GM12878 (cell line): ENCODE data around the gene PITPNM3. TPM values are rescaled to one million over a fixed set of nuclear protein-coding genes. Genes with fewer than 3 reads are reported as not detected.

ENCODE experiments used
- CEBPZ ChIP-seq: fragments of 150-350 bp; IDR thresholded peaks from 2 replicates; pipeline ENCODE4 v1.6.1; 2016; ENCODE audit warnings: low read depth, low read length
- CHD1 ChIP-seq: IDR thresholded peaks from 2 replicates; pipeline ENCODE4 v1.6.1; 2012; ENCODE audit warnings: low read depth, low read length, improper control_type of control experiment
- ESRRA ChIP-seq: IDR thresholded peaks from 2 replicates; pipeline ENCODE4 v1.6.1; 2012; ENCODE audit warnings: mild to moderate bottlenecking, low read length, improper control_type of control experiment
- EZH2 ChIP-seq: IDR thresholded peaks from 2 replicates; pipeline ENCODE4 v1.6.1; 2012; ENCODE audit warnings: low read depth, mild to moderate bottlenecking, control low read depth, inconsistent platforms, low read length, borderline replicate concordance; ENCODE audit not compliant: control insufficient read depth
- GATAD2B ChIP-seq: fragments of 450-650 bp; conservative IDR thresholded peaks from 2 replicates; pipeline ENCODE4 v1.6.1; 2017; ENCODE audit warnings: low read depth, mild to moderate bottlenecking, moderate library complexity
- MXI1 ChIP-seq: fragments of 150-350 bp; IDR thresholded peaks from 2 replicates; pipeline ENCODE4 v1.6.1; 2011; ENCODE audit warnings: low read depth, mild to moderate bottlenecking, inconsistent platforms, low read length, improper control_type of control experiment
- NBN ChIP-seq: fragments of 450-650 bp; IDR thresholded peaks from 2 replicates; pipeline ENCODE4 v1.6.1; 2016
- NFXL1 ChIP-seq: fragments of 450-650 bp; IDR thresholded peaks from 2 replicates; pipeline ENCODE4 v1.6.1; 2017; ENCODE audit warnings: antibody characterized with exemption, mild to moderate bottlenecking, borderline replicate concordance
- RCOR1 ChIP-seq: conservative IDR thresholded peaks from 2 replicates; pipeline ENCODE4 v1.6.1; 2012; ENCODE audit warnings: low read depth, low read length, improper control_type of control experiment
- SMARCA5 ChIP-seq: fragments of 450-650 bp; IDR thresholded peaks from 2 replicates; pipeline ENCODE4 v1.6.1; 2017; ENCODE audit warnings: mild to moderate bottlenecking
- SMC3 ChIP-seq: IDR thresholded peaks from 2 replicates; pipeline ENCODE4 v1.6.1; 2011; ENCODE audit warnings: low read length, improper control_type of control experiment, borderline replicate concordance
- SPI1 ChIP-seq: IDR thresholded peaks from 2 replicates; pipeline ENCODE4 v1.6.1; 2011; ENCODE audit warnings: low read depth, mild to moderate bottlenecking, low read length, moderate library complexity, borderline replicate concordance; ENCODE audit not compliant: insufficient read depth
- USF2 ChIP-seq: IDR thresholded peaks from 2 replicates; pipeline ENCODE4 v1.6.1; 2011; ENCODE audit warnings: low read depth, low read length, improper control_type of control experiment, borderline replicate concordance
- ZZZ3 ChIP-seq: IDR thresholded peaks from 2 replicates; pipeline ENCODE4 v1.6.1; 2011; ENCODE audit warnings: low read depth; ENCODE audit not compliant: control insufficient read depth, insufficient read length
- polyA plus RNA-seq, 11 experiments: library from polyadenylated mRNA; depleted of rRNA in 4 of 11; unstranded in 6 of 11; stranded (reverse) in 5 of 11; fragments of >200 nt; fragmentation: Nextera tagmentation in 4 of 11; fragmentation: Illumina TruSeq in 1 of 11; extraction: Ambion mirVana in 4 of 11; extraction: Trizol in 1 of 11; gene quantifications; 1 replicate in 1 of 11; 2 replicates in 10 of 11; pipeline versions ENCODE4 v1.2.1 to v1.2.3, GENCODE V29; 2011 to 2016; ENCODE audit warnings: inconsistent platforms in 2 of 11, missing spikeins in 2 of 11, low read depth in 1 of 11
- total RNA-seq, 4 experiments: library from RNA; depleted of rRNA in 3 of 4; stranded (reverse); fragments of >200 nt in 3 of 4; fragmentation: Illumina TruSeq in 1 of 4; extraction: Trizol in 1 of 4; gene quantifications; 2 replicates each; pipeline versions ENCODE4 v1.2.1 to v1.2.3, GENCODE V29; 2013 to 2021
- TF ChIP-seq, protein P1 (sequence below): fragments of 450-650 bp; IDR thresholded peaks from 2 replicates; pipeline ENCODE4 v1.6.1; 2018; ENCODE audit warnings: mild to moderate bottlenecking, low read depth, moderate library complexity; ENCODE audit not compliant: partially characterized antibody
- TF ChIP-seq, protein P2 (sequence below): IDR thresholded peaks from 2 replicates; pipeline ENCODE4 v1.6.1; 2011; ENCODE audit warnings: borderline replicate concordance, low read depth, mild to moderate bottlenecking, moderate library complexity, low read length; ENCODE audit not compliant: insufficient read depth, poor library complexity, severe bottlenecking

The PITPNM3 gene
- total and polyA plus RNA-seq, 10 of the 15 experiments (the other 5 are each of a cell fraction or from before 2014, with no cell fraction given) = 0.02 to 0.49 (median 0.19) TPM; not detected in 1

GRCh38 chr17:6574687-6575595 is 18.6 kb upstream of the PITPNM3 start (continued):
- TF ChIP-seq, protein P1, sequence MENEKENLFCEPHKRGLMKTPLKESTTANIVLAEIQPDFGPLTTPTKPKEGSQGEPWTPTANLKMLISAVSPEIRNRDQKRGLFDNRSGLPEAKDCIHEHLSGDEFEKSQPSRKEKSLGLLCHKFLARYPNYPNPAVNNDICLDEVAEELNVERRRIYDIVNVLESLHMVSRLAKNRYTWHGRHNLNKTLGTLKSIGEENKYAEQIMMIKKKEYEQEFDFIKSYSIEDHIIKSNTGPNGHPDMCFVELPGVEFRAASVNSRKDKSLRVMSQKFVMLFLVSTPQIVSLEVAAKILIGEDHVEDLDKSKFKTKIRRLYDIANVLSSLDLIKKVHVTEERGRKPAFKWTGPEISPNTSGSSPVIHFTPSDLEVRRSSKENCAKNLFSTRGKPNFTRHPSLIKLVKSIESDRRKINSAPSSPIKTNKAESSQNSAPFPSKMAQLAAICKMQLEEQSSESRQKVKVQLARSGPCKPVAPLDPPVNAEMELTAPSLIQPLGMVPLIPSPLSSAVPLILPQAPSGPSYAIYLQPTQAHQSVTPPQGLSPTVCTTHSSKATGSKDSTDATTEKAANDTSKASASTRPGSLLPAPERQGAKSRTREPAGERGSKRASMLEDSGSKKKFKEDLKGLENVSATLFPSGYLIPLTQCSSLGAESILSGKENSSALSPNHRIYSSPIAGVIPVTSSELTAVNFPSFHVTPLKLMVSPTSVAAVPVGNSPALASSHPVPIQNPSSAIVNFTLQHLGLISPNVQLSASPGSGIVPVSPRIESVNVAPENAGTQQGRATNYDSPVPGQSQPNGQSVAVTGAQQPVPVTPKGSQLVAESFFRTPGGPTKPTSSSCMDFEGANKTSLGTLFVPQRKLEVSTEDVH = no peak
- no peak for TF ChIP-seq RCOR1
- no peak for TF ChIP-seq SMARCA5
- TF ChIP-seq CHD1 = no peak
- TF ChIP-seq ESRRA = no peak
- 0 out of 2 replicates have a peak, but pooled peaks have one; percentile 23 for TF ChIP-seq NBN
- no peak for TF ChIP-seq USF2
- no peak for TF ChIP-seq ZZZ3
- TF ChIP-seq MXI1 = no peak
- no peak for TF ChIP-seq NFXL1
- TF ChIP-seq GATAD2B = no peak
- peak; percentile 70; the same call in 1 of the 2 replicates for TF ChIP-seq SPI1
- no peak for TF ChIP-seq SMC3
- no peak for TF ChIP-seq CEBPZ
- TF ChIP-seq, protein P2, sequence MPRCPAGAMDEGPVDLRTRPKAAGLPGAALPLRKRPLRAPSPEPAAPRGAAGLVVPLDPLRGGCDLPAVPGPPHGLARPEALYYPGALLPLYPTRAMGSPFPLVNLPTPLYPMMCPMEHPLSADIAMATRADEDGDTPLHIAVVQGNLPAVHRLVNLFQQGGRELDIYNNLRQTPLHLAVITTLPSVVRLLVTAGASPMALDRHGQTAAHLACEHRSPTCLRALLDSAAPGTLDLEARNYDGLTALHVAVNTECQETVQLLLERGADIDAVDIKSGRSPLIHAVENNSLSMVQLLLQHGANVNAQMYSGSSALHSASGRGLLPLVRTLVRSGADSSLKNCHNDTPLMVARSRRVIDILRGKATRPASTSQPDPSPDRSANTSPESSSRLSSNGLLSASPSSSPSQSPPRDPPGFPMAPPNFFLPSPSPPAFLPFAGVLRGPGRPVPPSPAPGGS = no peak
- TF ChIP-seq EZH2 = no peak
